HL-60 (cell line): ENCODE results near the gene NPHP4.

Experiments used
- GABPA ChIP-seq: IDR thresholded peaks from 2 replicates; pipeline ENCODE4 v1.6.1; 2012; ENCODE audit warnings: low read depth
- POLR2AphosphoS5 ChIP-seq: IDR thresholded peaks from 2 replicates; pipeline ENCODE4 v1.6.1; 2012; ENCODE audit warnings: low read depth
- SPI1 ChIP-seq: IDR thresholded peaks from 2 replicates; pipeline ENCODE4 v1.6.1; 2012; ENCODE audit warnings: low read depth, mild to moderate bottlenecking, borderline replicate concordance
- TF ChIP-seq, protein P1 (sequence below): IDR thresholded peaks from 2 replicates; pipeline ENCODE4 v1.6.1; 2012; ENCODE audit warnings: low read depth; ENCODE audit not compliant: insufficient replicate concordance
- TF ChIP-seq, protein P2 (sequence below): IDR thresholded peaks from one replicate; pipeline ENCODE4 v1.5.1; 2011; ENCODE audit warnings: low read length, control low read depth, inconsistent platforms; ENCODE audit not compliant: insufficient read depth

DNA sequence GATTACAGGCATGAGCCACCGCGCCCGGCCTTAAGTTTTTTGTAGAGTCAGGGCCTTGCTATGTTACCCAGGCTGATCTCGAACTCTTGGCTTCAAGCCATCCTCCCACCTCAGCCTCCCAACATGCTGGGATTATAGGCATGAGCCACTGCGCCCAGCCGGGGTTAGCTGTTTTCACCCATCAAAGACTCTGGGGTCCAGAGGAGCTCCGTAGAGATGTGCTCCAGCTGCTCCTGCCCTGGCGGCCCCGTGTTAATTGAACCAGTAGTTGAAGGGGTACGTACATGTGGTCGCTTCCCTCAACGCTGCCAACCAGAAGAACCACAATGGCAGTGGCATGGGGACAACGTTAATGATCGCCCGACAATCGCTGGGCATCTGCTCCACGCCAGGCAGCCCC, 72.0 kb downstream of the NPHP4 start:
- TF ChIP-seq, protein P1, sequence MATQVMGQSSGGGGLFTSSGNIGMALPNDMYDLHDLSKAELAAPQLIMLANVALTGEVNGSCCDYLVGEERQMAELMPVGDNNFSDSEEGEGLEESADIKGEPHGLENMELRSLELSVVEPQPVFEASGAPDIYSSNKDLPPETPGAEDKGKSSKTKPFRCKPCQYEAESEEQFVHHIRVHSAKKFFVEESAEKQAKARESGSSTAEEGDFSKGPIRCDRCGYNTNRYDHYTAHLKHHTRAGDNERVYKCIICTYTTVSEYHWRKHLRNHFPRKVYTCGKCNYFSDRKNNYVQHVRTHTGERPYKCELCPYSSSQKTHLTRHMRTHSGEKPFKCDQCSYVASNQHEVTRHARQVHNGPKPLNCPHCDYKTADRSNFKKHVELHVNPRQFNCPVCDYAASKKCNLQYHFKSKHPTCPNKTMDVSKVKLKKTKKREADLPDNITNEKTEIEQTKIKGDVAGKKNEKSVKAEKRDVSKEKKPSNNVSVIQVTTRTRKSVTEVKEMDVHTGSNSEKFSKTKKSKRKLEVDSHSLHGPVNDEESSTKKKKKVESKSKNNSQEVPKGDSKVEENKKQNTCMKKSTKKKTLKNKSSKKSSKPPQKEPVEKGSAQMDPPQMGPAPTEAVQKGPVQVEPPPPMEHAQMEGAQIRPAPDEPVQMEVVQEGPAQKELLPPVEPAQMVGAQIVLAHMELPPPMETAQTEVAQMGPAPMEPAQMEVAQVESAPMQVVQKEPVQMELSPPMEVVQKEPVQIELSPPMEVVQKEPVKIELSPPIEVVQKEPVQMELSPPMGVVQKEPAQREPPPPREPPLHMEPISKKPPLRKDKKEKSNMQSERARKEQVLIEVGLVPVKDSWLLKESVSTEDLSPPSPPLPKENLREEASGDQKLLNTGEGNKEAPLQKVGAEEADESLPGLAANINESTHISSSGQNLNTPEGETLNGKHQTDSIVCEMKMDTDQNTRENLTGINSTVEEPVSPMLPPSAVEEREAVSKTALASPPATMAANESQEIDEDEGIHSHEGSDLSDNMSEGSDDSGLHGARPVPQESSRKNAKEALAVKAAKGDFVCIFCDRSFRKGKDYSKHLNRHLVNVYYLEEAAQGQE, result no peak
- TF ChIP-seq, protein P2, sequence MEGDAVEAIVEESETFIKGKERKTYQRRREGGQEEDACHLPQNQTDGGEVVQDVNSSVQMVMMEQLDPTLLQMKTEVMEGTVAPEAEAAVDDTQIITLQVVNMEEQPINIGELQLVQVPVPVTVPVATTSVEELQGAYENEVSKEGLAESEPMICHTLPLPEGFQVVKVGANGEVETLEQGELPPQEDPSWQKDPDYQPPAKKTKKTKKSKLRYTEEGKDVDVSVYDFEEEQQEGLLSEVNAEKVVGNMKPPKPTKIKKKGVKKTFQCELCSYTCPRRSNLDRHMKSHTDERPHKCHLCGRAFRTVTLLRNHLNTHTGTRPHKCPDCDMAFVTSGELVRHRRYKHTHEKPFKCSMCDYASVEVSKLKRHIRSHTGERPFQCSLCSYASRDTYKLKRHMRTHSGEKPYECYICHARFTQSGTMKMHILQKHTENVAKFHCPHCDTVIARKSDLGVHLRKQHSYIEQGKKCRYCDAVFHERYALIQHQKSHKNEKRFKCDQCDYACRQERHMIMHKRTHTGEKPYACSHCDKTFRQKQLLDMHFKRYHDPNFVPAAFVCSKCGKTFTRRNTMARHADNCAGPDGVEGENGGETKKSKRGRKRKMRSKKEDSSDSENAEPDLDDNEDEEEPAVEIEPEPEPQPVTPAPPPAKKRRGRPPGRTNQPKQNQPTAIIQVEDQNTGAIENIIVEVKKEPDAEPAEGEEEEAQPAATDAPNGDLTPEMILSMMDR, result no peak
- TF ChIP-seq POLR2AphosphoS5 (no peak), SPI1 (no peak), GABPA (no peak)
